GM08714 (cell line): Measurements from ENCODE around the gene FHOD3.

Experiments used
- H3K4me3 ChIP-seq: fragments of 200-500 bp; sonication (Bioruptor generic); 2 replicates; pipeline ENCODE4 v1.5.1; 2014; ENCODE audit warnings: mild to moderate bottlenecking, low read length, inconsistent platforms
- ZNF274 ChIP-seq: IDR thresholded peaks from 2 replicates; pipeline ENCODE4 v1.6.1; 2012; ENCODE audit warnings: mild to moderate bottlenecking, low read depth, low read length

FHOD3 gene

DNA sequence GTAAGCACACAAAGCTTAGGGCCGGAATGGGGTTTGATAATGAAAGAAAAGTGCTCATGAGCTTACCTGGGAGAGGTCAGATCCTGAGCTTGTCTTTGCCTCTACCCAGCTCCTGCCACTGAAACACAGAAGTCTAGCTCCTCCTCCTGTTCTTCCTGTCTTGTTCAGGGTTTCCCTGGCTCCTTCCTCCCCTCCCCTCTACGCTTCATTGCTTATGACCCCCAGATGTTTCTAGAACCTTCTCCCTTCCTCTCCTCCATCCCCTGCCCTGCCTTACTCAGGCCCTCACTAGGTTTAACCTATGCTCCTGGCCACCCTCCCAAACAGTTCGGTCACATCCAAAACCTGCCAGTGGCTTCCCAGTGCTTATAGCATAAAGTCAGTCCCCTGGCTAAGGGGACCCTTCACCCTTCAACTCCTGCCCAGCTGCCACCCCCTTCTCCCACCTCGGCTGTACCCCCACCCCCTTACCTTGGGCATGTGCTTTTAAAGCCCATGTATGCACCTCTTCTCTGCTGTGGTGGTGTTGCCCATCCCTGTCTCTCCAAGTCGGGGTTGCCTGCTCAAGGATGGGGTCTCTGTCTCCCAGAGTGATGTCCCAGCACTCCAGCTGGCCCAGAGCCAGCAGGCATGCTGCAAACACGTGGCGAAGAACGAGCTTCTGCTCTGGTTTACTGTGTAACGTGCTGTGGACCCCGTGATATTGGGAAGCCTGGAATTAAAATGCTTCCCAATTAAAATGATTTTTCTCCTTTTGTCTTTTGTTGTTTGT, 297.7 kb downstream of the FHOD3 start:
- H3K4me3 ChIP-seq: no peak overlapping the region

DNA sequence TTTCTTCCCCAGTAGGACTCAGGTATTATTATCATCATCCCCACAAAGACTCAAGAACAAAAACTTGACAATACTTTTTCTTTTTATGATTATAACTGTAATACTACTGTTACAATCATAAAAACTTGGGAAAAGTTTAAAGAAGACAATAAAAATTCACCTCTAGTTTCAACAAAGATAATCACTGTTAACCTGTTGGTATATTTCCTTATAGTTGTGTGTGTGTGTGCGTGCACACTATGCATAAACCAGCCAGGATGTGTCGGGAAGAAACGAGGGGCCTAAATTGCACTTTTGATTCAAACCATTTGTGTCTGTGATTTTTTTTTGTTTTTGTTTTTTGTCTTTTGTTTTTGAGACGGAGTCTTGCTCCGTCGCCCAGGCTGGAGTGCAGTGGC, 298.3 kb downstream of the FHOD3 start:
- no peak for TF ChIP-seq ZNF274
- H3K4me3 ChIP-seq: no peak overlapping the region

More for the DNA sequence above, 297.7 kb downstream of the FHOD3 start:
- TF ChIP-seq ZNF274: no peak

- no peak for TF ChIP-seq ZNF274
- no peak overlapping the region for H3K4me3 ChIP-seq
Measured at GRCh38 chr18:36597636-36598035, 300.1 kb downstream of the FHOD3 start.

DNA sequence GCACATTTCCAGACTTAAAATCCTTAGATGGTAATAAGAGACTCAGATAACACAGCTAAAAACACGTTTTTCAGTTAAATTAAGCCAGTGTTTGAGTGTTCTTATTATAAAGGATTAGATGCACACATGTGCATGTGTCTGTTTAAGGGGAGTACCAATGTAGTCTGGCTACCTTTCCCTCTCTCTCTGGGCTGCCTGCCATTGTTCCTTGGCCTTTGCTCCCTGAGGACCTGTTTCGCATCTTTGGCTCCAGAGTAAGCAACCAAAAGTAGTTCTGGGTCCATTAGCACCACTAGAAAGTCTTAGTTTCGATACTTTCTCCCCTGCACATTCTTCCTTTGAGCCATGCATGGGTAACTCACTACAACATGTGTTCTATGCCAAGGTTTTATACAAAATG, 303.0 kb downstream of the FHOD3 start:
- H3K4me3 ChIP-seq: no peak overlapping the region
- TF ChIP-seq ZNF274: no peak

DNA sequence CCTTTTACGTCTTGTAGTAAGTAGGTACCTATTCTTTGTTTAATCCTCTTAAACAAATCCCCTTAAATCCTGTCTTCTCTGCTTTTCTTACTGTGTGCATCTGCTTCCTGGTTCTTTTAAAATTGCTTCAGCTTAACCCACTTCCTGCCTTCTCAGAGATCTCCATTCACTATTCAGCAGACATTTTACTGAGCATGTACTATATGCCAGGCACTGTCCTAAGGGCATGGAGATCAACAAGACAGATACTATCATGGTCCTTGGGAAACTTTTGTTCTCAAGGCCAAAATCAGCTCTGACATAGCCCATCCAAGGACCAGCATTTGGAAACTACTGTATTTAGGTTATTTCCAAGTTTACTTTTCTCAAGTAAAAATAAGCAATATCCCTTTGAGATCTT, 303.8 kb downstream of the FHOD3 start:
- TF ChIP-seq ZNF274: no peak
- no peak overlapping the region for H3K4me3 ChIP-seq

- H3K4me3 ChIP-seq: no peak overlapping the region
- TF ChIP-seq ZNF274: no peak
Measured at GRCh38 chr18:36602071-36602470, 304.6 kb downstream of the FHOD3 start.

DNA sequence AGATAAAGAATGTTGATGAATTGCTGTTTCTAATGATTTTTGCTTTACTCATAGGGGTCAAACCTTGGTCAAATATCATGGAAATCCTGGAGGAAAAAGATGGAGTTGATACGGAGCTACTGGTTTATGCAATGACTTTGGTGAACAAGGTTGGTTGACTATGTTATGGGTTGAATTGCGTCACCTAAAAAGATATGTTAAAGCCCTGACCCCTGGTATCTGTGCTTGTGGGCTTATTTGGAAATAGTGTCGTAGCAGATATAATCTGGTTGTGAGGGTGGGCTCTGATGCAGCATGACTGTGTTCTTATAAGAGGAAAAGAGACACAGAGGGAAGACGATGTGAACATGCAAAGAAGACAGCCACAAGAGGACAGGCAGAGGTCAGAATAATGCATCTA, 305.1 kb downstream of the FHOD3 start:
- no peak overlapping the region for H3K4me3 ChIP-seq
- no peak for TF ChIP-seq ZNF274

GRCh38 chr18:36608107-36608506, 310.6 kb downstream of the FHOD3 start:
- TF ChIP-seq ZNF274: no peak
- H3K4me3 ChIP-seq: no peak overlapping the region

- no peak overlapping the region for H3K4me3 ChIP-seq
- TF ChIP-seq ZNF274: no peak
Measured at GRCh38 chr18:36610258-36610657, 312.7 kb downstream of the FHOD3 start.

DNA sequence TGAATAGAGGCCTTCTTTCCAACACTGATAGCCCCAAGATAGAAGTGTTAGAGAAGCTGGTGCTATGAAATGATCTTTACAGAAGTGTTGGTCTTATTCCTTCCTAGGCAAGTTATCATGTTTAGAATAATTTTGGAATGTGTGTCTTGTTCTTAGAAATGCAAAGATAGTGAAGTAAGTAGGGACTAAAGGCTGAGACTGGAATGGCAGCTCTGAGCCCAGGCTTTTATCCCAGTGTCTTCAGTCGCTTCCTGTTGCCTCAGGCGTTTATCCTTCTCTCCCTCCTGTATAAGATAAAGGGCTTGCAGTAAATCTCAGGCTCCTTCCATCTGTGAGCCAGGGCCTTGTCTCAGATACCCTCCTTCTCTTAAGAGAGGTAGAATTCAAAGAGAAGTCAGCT, 313.1 kb downstream of the FHOD3 start:
- TF ChIP-seq ZNF274: no peak
- H3K4me3 ChIP-seq: no peak overlapping the region

DNA sequence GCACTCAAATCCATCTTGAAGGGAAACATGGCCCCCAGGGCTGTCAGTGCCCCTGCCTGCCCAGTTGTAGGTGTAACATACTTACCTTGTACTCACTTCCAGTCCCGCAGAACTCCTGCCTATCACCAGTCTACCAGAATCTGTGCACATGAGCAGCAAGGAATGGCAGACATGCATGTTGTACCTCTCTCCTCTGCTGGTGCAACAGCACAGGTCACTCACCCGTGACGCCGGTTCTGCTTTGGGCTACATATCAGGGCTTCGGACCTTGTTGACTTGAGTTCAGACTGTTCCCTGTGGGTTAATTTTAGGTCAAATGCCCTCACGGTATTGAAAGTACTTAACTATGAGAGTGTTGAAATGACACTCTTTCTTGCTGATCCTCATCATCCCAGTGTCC, 315.6 kb downstream of the FHOD3 start:
- H3K4me3 ChIP-seq: no peak overlapping the region
- TF ChIP-seq ZNF274: no peak

GRCh38 chr18:36613810-36614209, 316.3 kb downstream of the FHOD3 start:
- no peak for TF ChIP-seq ZNF274

GRCh38 chr18:36620788-36621187, 323.3 kb downstream of the FHOD3 start:
- TF ChIP-seq ZNF274: no peak
- H3K4me3 ChIP-seq: no peak overlapping the region

More at GRCh38 chr18:36613810-36614209, 316.3 kb downstream of the FHOD3 start:
- H3K4me3 ChIP-seq: no peak overlapping the region

GRCh38 chr18:36622610-36623009, 325.1 kb downstream of the FHOD3 start:
- H3K4me3 ChIP-seq: no peak overlapping the region
- TF ChIP-seq ZNF274: no peak

- no peak for TF ChIP-seq ZNF274
- no peak overlapping the region for H3K4me3 ChIP-seq
Measured at GRCh38 chr18:36623091-36623490, 325.6 kb downstream of the FHOD3 start.

- TF ChIP-seq ZNF274: no peak
- H3K4me3 ChIP-seq: no peak overlapping the region
Measured at GRCh38 chr18:36623681-36624190, 326.2 kb downstream of the FHOD3 start.
